Globus pallidus (tissue), 1 donor: Measurements from ENCODE around the gene CCBE1.
A peak's percentile ranks its signal among the peaks of the same experiment; 100 is the strongest.
"Not testable (repeated sequence)": the region's sequence is repeated elsewhere in the genome, so short reads cannot be mapped to it uniquely, and the experiment has no call there.

Experiments used
- DNase-seq: peaks from one replicate; pipeline ENCODE4 v3.0.0-alpha.2; 2015; ENCODE audit warnings: low spot score

CCBE1 gene

DNA sequence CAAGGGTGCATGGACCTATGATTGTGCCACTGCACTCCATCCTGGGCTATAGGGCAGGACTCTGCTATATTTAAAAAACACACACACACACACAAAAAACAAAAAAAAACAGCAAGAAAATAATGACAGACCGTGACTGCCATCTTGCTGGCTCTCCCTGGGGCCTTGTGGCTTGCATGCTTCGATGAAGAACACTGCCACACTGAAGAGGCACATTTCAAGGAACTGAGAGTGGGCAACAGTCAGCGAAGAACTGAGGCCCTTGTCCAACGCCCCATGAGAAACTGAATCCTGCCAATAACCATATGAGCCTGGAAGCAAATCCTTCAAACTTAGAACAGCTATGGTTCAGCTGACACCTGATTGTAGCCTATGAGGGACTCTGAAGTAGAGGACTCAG is 158.1 kb downstream of the CCBE1 start:
- DNase-seq = no peak

DNA sequence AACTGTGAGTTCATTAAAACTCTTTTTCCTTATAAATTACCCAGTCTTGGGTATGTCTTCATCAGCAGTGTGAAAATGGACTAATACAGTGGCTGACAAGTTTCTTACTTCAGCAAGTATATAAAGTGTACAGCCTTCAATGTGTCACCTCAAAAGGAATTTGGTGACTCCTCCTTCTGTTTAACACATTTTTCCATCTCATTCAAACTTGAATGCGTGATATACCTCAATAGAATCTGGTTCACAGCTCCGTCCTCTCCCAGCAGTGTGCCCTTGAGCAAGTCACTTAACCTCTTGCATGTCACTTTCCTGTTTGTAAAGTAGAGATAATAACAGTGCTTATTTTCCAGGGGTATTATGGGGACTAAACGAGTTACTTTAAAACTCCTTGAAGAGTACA is 159.6 kb downstream of the CCBE1 start:
- no peak for DNase-seq

DNA sequence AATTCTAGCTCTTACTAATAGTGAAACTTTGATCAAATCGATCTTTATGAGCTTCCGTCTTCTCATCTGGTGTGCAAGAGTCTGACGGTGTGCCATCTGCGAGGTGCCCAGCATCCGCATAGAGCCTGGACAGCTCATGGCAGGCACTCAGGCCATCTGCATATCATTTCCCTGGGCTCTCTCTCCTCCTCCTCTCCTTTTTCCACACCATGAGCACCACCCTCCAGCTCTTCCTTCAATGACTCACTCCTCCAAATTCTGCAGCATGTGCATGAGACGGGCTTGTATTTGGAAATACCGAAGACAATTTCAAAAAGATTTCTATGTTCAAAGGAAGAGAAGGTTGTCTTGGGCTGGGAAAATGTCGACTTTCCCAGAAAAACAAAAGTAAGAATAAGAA is 161.1 kb downstream of the CCBE1 start:
- no peak for DNase-seq

DNA sequence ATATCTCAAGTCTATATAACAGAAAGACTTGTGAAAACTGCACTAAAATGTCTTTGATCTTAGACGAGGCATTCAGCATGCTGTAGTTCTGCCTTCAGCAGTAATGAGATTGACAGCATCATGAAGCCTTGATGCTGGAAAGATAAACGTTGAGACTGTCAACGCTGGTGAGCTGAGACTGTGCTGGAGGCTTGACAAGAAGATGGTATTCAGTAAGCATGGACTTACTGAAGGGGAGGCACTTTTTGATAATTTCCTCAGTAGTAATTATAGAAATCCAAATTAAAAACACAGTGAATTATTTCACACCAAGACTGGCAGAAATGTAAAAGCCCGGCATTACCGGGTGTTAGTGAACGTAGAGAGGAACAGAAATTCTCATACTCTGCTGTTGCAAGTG is 162.2 kb downstream of the CCBE1 start:
- no peak for DNase-seq

DNA sequence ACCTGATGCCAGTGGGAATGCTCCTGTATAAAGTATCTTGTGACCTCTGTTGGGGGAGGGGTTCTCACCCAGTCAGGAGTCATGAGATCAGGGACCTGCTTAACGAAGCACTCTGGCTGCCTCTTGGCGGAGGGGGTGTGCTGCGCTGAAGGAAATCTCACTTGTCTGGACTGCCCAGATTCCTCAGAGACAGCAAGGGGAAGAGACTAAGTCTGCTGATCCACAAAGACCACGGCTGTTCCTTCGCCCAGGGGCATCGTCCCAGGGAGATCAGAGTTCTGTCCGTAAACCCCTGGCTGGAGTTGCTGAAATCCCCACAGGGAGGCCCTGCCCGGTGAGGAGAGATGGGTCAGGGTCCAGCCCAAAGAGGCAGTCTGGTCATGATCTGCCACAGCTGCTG is 168.4 kb downstream of the CCBE1 start:
- DNase-seq = no peak

DNA sequence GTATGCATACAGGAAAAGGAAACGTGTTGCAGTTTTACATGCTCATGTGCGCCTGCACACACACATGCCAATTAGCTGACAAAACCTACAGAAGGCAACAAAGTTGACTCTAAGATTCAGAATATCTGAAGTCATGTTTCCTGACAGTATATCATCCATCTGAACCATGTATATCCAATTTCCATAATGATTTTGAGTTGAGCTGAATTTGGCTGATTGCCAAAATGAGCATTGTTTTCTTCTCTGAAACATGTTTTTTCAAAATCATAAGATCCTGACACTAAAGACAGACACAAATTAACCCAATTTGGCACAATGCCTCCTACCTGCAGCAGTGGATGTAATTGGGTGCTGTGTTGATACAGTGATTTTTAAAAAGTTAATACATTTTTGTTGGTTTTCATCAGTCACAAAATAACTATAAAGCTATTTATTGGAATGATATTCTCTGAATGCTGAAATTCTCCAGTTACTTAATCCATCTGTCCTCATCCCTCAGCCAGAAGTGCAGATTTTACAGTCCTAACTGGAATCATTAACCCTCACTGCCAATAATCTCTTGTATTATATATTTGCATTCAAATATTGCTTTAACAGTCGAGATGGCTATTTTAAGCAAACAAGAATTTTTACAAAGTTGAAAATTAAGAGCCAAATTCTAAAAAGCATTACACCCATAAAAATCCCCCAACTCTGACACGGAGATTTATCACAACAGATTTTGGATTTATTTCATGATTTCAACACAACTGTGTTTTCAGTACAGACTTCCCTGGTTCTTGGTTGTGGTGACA is 176.5 kb downstream of the CCBE1 start:
- DNase-seq = no peak

DNA sequence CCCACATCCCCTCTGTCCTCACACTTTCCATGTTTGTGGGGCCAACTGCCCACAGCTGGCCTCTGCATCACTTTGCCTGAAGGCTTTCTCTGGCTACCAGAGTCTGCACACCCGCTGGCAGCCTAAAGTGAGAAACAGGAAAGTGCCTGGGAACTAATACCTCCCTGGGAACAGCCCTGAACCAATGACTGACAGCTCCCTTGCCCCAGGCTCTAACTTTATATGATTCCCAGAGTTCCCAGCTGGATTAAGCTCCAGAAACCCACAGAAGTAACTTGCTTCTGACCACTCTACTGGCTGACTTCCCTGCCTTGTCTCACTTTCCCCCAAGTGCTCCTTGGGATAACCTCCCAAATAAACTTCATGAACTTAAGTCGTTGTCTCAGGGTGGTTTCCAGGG is 178.5 kb downstream of the CCBE1 start:
- no peak for DNase-seq

DNA sequence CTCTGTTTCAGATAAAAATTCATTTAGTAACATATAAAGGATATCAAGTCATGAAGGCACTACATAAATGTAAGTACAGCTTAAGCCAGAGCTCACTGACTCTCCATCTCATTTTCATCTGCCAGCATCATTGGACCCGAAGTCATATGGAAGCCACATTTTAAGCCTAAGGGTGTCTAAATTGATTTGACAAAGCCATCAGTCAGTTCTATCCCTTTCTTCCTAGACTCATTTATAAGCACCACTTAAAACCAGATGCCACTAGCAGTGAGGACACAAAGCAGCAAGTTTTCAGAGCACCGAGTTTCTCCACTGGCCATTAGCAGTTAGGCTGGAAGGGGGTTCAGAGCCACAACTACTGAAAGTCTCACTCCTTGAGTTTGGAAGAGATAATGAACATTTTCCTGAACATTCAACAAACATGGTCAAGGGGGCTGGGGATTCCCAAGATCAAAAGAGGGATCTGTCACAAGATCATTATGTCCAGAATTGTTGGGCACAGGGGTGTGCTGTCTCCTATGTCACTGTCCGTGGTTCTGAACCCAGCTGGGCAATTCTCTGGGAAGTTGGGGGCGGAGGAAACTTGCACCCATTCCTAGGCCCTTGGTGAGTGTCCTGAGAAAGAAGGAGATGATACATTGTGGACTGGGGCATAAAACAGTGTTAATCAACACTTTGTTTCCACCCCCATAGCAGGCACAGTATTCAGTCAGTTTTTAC is 179.6 kb downstream of the CCBE1 start:
- no peak for DNase-seq

DNA sequence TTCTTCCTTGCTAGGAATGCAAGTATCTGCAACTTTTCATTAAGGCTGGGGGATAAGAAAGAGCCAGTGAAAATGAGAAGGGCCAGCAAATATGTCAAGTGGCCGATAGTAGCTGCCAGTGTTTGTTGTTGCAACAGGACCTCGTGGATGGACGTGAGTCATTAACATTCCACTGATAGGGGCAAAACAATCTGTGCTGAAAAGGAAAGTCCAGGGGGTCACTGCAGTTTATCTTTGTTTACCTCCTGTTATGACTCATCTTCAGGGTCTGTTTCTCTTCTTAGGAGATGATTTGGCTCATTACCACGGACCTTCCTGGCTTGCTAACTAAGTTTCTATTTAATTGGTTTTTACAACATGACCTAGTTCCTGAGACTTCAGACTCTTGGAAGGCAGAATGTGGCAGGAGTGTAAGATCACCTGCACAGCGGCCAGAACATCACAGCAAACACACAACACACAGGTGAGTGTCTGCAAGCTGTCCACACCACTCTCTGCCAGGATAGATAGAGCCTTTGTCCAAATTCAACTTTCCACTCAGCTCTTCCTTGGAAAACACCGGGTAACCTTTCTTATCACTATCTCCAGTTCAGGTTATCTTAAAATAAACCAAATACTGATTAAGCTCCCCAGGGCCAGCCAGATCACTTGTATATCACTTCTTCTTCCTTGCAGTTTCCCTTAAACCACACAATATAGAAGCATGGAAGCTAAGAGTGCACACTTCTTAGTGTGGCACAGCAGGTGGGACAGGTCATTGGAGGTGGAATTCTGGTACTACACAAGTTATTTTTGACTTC is 180.7 kb downstream of the CCBE1 start:
- DNase-seq = no peak

DNA sequence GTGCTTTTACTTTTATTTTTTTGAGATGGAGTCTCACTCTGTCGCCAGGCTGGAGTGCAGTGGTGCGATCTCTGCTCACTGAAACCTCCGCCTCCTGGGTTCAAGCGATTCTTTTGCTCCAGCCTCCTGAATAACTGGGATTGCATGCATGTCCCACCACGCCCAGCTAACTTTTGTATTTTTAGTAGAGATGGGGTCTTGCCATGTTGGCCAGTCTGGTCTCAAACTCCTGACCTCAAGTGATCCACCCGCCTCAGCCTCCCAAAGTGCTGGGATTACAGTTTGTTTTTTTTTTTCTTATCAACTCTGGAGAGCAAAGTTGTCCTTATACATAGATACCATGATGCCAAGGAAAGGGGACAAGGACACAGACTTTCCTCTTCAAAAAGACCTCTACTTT is 181.3 kb downstream of the CCBE1 start:
- DNase-seq = not testable (repeated sequence)

DNA sequence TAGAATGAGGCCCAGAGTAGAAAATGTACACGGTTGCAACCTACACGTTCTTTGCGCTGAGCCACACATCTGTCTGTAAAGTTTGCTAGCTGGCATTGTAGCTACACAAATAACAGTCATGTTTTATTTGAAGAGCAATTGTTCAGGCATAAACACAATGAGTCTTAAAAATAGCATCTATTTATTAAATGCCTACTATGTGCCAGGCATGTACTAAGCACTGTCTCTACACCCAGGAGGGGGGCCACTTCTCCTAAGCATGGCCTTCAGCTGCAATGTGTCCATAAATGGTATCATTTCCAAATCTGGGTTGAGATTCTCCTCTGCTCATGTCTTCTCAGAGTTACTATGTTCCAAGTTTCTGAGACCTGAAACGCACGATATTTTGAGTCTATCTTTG is 182.1 kb downstream of the CCBE1 start:
- no peak for DNase-seq

DNA sequence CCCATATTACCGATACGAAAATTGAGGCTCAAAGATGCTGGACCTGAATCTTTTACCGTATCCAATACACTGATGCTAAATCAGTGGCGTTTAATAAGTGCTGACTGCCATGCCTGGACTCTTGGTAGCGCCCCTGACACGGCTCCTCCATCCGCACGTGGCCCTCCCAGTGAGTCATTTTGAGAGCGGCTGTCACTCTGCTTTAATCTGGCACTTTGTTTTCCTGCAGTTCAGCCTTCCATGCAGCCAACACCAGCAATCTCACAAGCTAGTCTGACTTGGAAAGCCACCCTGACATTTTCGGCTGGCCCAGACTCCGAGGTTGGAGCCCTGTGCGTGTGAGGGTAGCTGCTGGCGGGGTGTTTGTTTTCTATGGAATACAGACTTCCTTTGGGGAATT is 183.0 kb downstream of the CCBE1 start:
- DNase-seq = peak; percentile 1

DNA sequence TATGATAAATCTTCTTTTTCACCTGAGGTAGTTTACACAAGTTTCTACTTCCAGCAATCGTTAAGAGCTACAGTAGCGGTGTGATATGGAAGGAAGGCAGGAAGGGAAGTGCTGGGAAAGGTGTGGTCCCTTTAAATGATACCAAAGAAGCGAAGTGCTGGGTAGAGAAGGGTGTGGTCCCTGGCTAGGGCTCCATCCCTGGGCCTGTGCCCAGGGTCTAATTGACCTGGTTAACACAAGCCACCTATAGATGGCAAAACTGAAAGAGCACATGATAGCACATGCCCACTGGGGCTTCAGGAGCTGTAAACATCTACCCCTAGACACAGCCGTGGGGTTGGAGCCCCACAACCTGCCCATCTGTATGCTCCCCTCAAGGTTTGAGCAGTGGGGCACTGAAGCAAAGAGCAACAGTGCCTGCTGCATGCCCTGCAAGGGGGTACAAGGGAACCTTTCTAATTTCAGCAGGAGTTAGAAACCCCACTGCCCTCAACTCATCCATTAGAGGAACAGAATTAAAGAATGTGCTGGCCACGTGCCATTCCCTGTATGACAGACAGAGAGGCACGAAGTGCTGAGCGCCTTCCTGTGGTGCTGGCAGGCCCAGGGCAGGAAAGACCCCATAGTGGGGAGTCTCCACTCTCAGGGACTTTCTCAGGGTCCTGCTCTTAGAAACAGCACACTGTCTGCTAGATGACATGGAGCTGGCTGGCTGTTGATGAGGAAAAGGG is 185.0 kb downstream of the CCBE1 start:
- no peak for DNase-seq

DNA sequence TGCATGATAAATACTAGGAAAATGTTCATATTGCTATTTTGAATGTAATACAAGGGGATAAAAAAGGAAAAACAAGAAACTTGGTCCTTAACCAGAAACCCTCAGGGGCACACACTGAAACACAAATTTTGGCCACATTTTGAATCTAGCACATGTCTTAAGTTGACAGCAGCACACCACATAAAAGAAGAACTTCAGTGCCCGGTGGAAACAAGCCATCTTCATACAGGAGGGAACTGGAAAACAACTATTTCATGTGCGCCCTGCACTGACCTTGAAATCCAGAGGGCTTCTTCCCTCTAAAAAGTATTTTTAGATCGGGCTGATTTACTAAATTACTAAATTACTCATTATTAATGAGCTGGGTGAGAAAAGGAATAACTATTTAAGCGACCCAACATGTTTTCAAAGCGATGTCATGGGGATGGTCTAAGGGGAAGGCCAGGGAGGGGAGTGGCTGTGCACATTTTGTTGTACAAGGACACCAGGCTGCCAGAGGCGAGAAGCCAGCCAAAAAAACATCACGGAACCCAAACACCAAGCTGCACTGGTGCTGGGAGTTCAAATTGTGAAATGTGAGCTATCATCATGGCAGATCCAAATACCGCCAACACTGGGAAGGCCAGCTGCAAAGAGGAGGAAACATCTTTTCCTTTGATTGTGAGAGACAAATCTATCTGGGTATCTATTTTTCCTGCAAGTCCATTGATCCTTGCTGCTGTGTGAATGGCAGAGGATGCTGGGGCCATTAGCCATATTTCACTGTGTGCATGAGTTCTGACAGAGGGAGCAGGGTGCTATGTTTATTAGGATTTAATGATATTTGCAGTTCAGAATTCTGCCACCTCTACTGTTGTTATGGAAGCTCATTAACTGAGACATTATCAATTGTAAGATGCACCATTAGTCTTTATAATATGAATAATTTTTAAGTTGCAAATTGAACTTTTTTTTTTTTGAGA is 187.5 kb downstream of the CCBE1 start:
- no peak for DNase-seq

DNA sequence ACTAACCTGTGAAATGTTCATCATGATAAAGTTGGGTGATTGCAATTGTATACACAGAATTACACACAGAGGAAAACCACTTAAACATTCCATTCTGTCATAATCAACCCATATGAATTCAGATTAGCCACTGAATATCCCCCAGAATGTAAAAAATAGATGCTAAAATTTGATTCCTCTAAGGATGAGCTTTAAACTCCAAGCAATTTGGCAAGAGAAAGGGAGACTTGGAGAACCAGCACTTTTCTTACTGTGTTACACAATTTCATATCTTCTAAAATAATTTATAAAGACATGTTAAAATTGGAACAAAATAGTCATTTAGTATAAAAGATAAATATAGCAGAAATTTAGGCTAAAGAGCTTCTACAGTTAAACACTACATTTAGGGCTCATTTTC is 191.9 kb downstream of the CCBE1 start:
- no peak for DNase-seq

DNA sequence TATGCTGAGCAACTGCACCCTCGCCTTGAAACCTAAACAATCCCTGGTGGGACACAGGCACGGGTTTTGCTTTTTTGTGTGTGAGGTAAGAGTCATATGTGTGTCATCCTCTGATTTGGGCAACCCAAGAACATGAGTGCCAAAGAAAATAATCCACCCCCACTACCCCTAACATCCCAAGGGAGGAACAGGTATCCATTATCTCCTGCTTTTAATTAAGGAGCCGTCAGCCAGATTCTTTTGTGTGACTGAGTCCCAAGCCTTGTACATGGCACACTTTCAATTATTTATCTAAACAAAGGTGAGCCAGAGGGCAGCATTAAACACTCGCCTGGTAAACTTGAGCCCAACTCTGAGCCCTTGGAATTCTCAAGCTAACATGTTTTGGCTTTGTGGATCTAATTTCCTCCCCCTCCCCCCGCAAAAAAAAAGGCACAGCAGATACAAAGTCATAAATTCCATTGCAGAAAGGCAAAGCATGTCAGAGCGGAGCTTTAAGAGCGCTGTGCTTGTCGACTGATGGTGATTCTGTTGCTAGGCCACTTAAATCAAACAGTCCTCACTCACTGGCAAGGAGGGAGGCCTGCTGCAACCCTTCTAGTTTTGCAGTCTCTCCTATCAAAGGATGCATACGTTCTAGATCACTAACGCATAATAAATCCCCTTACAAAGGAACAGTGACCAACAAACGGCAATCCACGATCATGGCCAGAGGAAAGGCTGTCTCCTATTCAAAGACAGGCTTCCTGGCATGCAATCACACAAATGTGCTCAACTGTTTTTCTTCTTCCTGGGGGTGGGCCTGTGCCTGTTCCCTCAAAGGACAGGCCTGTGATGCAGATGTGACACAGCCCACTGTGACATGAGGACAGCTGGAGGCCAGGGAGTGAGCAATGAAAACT is 194.7 kb downstream of the CCBE1 start:
- no peak for DNase-seq

DNA sequence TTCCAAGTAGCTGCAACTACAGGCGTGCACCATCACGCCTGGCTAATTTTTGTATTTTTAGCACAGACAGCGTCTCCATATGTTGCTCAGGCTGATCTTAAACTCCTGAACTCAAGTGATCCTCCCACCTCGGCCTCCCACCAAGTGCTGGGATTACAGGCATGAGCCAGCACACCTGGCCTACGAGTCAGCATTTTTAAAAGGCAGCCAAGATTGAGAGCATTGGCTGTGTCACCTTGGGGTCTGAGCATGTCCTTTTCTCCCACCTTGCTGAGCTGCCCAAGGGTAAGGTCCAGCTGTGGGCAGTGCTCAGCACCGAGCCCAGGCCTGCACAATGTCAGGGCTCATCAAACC is 195.3 kb downstream of the CCBE1 start:
- no peak for DNase-seq

DNA sequence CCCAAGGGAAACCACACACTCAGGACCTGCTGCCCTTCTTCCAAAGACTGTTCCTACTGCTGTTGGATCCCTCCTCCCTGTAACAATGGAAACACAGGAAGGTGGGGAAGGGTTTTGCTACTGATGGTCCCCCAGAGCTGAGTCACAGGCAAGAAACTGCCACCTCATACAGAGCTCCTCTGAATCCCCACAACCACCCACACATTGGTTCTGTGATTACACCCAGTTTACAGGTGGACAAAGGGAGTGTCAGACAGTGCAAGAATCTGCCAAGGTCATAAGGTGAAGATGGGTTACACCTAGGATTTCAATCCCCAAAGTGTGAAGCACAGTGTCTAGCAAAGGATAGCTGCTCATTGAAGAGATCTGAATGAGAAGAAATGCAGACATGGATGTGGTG is 196.5 kb downstream of the CCBE1 start:
- DNase-seq = no peak

DNA sequence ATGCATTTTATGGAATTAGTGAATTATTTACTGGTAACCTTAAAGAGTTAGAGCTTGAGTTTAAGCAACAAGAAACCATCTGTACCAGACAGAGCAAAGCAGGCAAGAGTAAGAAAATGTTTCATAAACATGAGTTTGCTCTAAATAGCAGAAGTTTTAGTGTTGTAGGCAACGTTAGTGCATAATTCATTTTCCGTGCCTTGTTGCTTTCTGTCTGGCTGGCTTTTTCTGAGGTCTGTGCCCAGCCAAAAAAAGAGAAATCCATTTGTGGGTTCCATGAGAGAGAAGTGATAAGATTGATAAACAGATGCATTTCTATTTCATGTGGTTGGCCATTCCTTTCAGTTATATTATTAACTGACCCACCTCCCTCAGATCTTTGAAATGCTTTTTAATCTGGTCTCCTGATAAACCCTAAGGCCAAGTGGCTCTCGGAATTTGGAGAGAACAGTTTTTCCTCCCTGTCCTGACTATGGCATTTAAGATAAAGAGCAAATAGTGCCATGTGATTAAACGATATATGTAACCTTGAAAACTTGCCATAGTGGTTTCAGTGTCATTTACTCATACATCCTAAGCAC is 198.6 kb downstream of the CCBE1 start:
- DNase-seq = no peak
